Heart left ventricle (tissue), 16 donors: ENCODE data around the gene LRMDA. TPM values are rescaled to one million over a fixed set of nuclear protein-coding genes. Genes with fewer than 3 reads are reported as not detected.

Experiments
- ATAC-seq, 4 donors: fragments of 200-7000 bp; cut with Tn5 transposase; one replicate each; pipeline ENCODE4 v1.9.1; 2020 to 2022; ENCODE audit warnings: moderate library complexity in 4 of 4, mild to moderate bottlenecking in 3 of 4, moderate number of reproducible peaks in 1 of 4
- DNase-seq, 5 donors: peaks; one replicate each; pipeline ENCODE4 v3.0.0-alpha.2; 2020
- H3K27ac ChIP-seq, 12 donors: fragments of 200-600 bp; sonication (generic) in 4 of 12; one replicate each; pipeline versions ENCODE4 v1.5.0 to v1.8.0; 2016 to 2022; ENCODE audit warnings: mild to moderate bottlenecking in 2 of 12
- H3K27me3 ChIP-seq, 9 donors: fragments of 200-600 bp; sonication (generic) in 2 of 9; one replicate each; pipeline versions ENCODE4 v1.5.1 to v1.8.0; 2016 to 2022; ENCODE audit warnings: mild to moderate bottlenecking in 3 of 9
- H3K36me3 ChIP-seq, 9 donors: fragments of 200-600 bp; sonication (generic) in 2 of 9; one replicate each; pipeline versions ENCODE4 v1.5.0 to v1.8.0; 2018 to 2022; ENCODE audit warnings: mild to moderate bottlenecking in 2 of 9
- H3K4me1 ChIP-seq, 12 donors: fragments of 200-600 bp; sonication (generic) in 4 of 12; one replicate each; pipeline versions ENCODE4 v1.5.0 to v1.8.0; 2016 to 2022; ENCODE audit warnings: mild to moderate bottlenecking in 3 of 12
- H3K4me3 ChIP-seq, 12 donors: fragments of 200-600 bp; sonication (generic) in 4 of 12; one replicate each; pipeline versions ENCODE4 v1.5.0 to v1.8.0; 2017 to 2022; ENCODE audit warnings: mild to moderate bottlenecking in 9 of 12, moderate library complexity in 4 of 12
- H3K9me3 ChIP-seq, 12 donors: fragments of 200-600 bp; sonication (generic) in 4 of 12; one replicate each; pipeline versions ENCODE4 v1.5.0 to v1.8.0; 2016 to 2022; ENCODE audit warnings: mild to moderate bottlenecking in 1 of 12
- POLR2A ChIP-seq, 2 donors: fragments of 450-650 bp; IDR thresholded peaks; one replicate each; pipeline ENCODE4 v1.6.1; 2017; ENCODE audit warnings: antibody characterized with exemption in 2 of 2, mild to moderate bottlenecking in 2 of 2, moderate library complexity in 2 of 2
- WGBS, 4 donors: extraction: QIAGEN DNeasy Blood & Tissue Kit in 2 of 4; methylation state at CpG; one replicate each; pipeline versions ENCODE4 v1.1.5 to v1.1.7; 2013 to 2018; 5-methylcytosine and 5-hydroxymethylcytosine counted together
- intact Hi-C, 10 donors: fragments of 100-400 bp; cut with DNase I; formaldehyde crosslinking; loops; one replicate each; pipeline versions ENCODE4 v1.11.1 to v1.14.2; 2022
- polyA plus RNA-seq, 2 donors: library from polyadenylated mRNA; stranded (reverse); fragments of 200-250 nt; gene quantifications; one replicate each; pipeline ENCODE4 v1.2.3, GENCODE V29; 2013
- total RNA-seq, 9 donors: library from RNA; depleted of rRNA in 2 of 9; stranded (reverse); fragments of >200 nt in 2 of 9; fragmentation: NEBNext Ultra II Directional in 3 of 9; extraction: Animal tissue kit (Norgen Biotek cat#: 25700) in 3 of 9; gene quantifications; one replicate each; pipeline versions ENCODE4 v1.1.0 to v1.2.4, GENCODE V29; 2016 to 2023
- TF ChIP-seq, protein P1 (sequence below), 12 donors: fragments of 200-600 bp; sonication (generic) in 4 of 12; IDR thresholded peaks; one replicate each; pipeline versions ENCODE4 v1.5.0 to v1.8.0; 2018 to 2022; ENCODE audit warnings: antibody characterized with exemption in 12 of 12, mild to moderate bottlenecking in 5 of 12
- donor health status: ischemic (EF 13 %, LVEDD 7.1; RV severe dilation, severe dysfunction).
- donor health status: healthy with polysubstance abuse.
- donor health status: DM: no; HTN: yes; CAD: no.
- donor health status: DM: no; HTN: no; CAD: no.
- donor health status: ischemic (EF 25% LVEDD 6.9; RV normal size, moderate dysfunction).
- donor health status: ischemic (EF 25% LVEDD 5.7; RV mildly dilated, moderate dysfunction).
- donor health status: healthy.
- donor health status: DM: yes; HTN: yes; CAD: no.
- donor health status: ischemic (EF 35%, LVEDD 5.7; RV mildly dilated, moderate dysfunction).
- donor health status: nonischemic (EF 11% LVEDD 7.7; RV severe dilation, severe dysfunction).
- donor health status: DM: yes; HTN: yes; CAD: no.
- donor health status: PGD.
- donor health status: ischemic (EF 29% LVEDD 5.4; RV normal size, mild dysfunction).
- donor health status: nonischemic (EF 23%, LVEDD 6.1; RV moderate dilation, normal function).

LRMDA gene
- total and polyA plus RNA-seq, 11 donors: 2.4 to 34.4 (median 14.9) TPM

DNA sequence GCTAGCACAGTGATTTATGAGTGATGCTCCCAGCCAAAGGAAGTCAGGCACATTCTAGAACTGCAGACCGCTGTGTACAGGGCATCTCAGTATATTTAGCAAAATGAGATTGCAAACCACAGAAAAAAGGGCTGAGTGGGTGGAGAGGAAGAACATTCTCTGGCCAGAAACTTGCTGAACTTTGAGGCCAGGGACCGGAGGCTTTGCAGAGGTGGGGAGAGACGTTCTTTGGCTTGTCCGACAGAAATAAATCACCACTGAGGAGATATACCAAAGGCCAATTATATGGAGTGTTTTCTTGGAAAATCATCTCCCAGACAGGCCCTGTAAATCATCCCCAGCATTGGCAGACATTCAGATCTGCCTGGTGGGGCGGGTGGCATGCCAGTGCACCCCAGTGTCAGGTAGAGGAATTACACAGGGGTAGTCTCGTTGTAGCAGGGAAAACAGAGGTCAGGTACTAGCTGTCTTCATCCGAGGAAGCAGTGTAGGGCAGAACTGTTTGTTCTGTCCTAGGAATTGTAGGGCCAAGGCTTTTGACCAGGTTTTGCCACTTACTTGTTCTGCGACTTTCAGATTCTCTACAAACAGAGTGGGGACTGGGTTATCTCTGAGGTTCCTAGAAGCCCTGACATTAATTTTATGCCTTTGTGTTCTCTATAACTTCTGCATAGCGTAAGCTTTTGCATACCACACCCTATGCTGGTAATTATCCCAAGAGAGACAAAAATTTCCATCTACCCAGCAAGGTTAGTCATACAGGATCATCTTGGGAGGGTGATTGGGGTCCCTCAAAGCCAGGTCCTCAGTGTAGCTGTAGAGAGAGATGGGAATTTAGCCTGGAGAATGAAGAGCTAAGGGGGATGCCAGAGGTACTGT lies 655.6 kb downstream of the LRMDA start:
- no peak for TF ChIP-seq POLR2A (IDR thresholded peaks at IDR 0.05)
- TF ChIP-seq, protein P1, sequence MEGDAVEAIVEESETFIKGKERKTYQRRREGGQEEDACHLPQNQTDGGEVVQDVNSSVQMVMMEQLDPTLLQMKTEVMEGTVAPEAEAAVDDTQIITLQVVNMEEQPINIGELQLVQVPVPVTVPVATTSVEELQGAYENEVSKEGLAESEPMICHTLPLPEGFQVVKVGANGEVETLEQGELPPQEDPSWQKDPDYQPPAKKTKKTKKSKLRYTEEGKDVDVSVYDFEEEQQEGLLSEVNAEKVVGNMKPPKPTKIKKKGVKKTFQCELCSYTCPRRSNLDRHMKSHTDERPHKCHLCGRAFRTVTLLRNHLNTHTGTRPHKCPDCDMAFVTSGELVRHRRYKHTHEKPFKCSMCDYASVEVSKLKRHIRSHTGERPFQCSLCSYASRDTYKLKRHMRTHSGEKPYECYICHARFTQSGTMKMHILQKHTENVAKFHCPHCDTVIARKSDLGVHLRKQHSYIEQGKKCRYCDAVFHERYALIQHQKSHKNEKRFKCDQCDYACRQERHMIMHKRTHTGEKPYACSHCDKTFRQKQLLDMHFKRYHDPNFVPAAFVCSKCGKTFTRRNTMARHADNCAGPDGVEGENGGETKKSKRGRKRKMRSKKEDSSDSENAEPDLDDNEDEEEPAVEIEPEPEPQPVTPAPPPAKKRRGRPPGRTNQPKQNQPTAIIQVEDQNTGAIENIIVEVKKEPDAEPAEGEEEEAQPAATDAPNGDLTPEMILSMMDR (IDR thresholded peaks at IDR 0.05): peak in 5 of 12 donors; percentile 8 to 38 (median 16)
- ATAC-seq (peak; percentile 52 to 69 (median 59)), DNase-seq (peak in 2 of 5 donors; percentile 22 to 23)
- Histone ChIP-seq H3K27ac (peak overlapping the region in 3 of 12 donors; percentile 17 to 44 (median 34)), H3K9me3 (peaks cover 0 to 4% (median 0%) of the 10 kb centered on the region in 12 donors), H3K4me3 (no peak overlapping the region), H3K36me3 (no peaks in the 10 kb centered on the region), H3K27me3 (no peaks in the 10 kb centered on the region), H3K4me1 (peaks cover 0 to 9% (median 0%) of the 10 kb centered on the region in 12 donors)
- WGBS, 4 donors: 64 to 75% (median 69%) methylated on average over 9 of the region's 9 CpGs
- intact Hi-C loops: no loop called here

DNA sequence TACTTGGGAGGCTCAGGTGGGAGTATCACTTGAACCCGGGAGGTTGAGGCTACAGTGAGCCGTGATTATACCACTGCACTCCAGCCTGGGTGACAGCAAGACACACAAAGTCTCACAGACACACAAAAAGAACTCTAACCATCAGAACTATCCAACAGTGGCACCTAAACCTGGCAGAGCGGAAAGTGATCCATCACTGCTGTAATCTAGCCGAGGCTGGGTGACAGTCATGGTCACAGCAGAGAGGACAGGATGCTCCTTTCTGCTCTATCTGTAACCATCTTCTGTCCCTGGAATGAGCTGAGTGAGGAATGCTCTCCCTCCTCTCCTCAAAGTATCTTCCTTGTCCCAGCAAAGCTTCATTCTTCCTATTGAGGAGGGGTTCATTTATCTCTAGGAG lies 656.6 kb downstream of the LRMDA start:
- Histone ChIP-seq H3K36me3 (no peaks in the 10 kb centered on the region), H3K4me1 (peaks cover 0 to 9% (median 0%) of the 10 kb centered on the region in 12 donors), H3K9me3 (peaks cover 0 to 4% (median 0%) of the 10 kb centered on the region in 12 donors), H3K27ac (no peak overlapping the region), H3K4me3 (no peak overlapping the region), H3K27me3 (no peaks in the 10 kb centered on the region)
- ATAC-seq (no peak), DNase-seq (no peak)
- no peak for TF ChIP-seq POLR2A (IDR thresholded peaks at IDR 0.05)
- TF ChIP-seq, protein P1 (IDR thresholded peaks at IDR 0.05): no peak
- WGBS, 4 donors: 92 to 95% (median 93%) methylated on average over 4 of the region's 4 CpGs
- intact Hi-C loops: no loop called here

DNA sequence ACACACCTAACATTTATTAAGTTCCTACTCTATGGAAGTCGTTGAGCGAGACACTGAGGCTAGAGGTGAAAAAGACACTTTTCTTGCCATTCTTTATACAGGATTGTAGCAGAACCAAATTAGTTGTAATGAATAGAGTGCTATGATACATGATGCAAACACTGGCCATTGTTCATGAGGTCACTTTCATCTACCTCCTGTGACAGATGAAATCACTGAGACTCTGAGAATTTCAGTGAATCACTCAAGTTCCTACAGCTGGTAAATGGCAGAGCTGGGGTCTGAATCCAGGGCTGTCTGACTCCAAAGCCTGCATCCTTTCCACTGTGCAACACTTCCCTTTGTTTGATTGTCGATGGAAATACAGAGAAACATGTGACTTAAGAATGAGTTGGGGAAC lies 657.6 kb downstream of the LRMDA start:
- H3K27me3 ChIP-seq: no peaks in the 10 kb centered on the region
- 90 to 95% (median 93%) methylated on average over 3 of the region's 3 CpGs for WGBS, 4 donors
- ATAC-seq (no peak), DNase-seq (no peak)
- H3K36me3 ChIP-seq: no peaks in the 10 kb centered on the region
- peaks cover 0 to 4% (median 0%) of the 10 kb centered on the region in 12 donors for H3K9me3 ChIP-seq
- no peak overlapping the region for H3K27ac ChIP-seq
- H3K4me3 ChIP-seq: no peak overlapping the region
- peaks cover 0 to 9% (median 0%) of the 10 kb centered on the region in 12 donors for H3K4me1 ChIP-seq
- TF ChIP-seq, protein P1 (IDR thresholded peaks at IDR 0.05): no peak
- no peak for TF ChIP-seq POLR2A (IDR thresholded peaks at IDR 0.05)
- intact Hi-C loops: no loop called here

DNA sequence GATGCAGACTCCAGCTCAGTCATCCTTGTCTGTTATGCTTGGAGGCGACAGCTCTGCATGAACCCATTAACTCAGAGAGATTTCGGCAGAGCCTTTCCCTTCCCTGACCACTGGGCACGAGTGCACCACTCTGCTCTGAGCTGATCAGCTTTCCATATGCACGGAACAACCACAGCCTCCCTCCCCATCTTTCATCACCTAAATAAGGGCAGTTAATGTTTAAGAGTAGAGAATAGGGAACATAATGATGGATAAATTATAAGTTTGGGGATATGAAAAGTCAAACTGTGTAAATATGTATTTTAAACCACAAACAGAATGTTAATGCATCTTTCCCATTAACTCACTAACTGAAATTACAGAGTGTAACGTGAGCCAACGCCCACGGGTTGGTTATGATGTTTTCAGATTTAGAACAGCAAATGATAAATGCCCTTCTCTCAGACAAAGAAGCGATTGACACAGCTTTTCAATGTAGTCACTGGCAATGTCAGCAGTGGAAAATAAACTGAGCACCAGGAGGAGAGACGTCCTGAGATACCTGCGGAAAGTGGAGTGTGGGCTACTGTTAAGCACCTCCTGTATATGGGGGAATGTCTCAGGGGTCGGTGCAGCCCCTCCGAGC lies 658.2 kb downstream of the LRMDA start:
- intact Hi-C loops: no loop called here
- H3K4me3 ChIP-seq: no peak overlapping the region
- 87 to 89% (median 87%) methylated on average over 12 of the region's 12 CpGs for WGBS, 4 donors
- no peaks in the 10 kb centered on the region for H3K36me3 ChIP-seq
- ATAC-seq (no peak), DNase-seq (no peak)
- peaks cover 0 to 4% (median 0%) of the 10 kb centered on the region in 12 donors for H3K9me3 ChIP-seq
- H3K27ac ChIP-seq: no peak overlapping the region
- H3K4me1 ChIP-seq: peaks cover 0 to 9% (median 0%) of the 10 kb centered on the region in 12 donors
- H3K27me3 ChIP-seq: no peaks in the 10 kb centered on the region
- no peak for TF ChIP-seq POLR2A (IDR thresholded peaks at IDR 0.05)
- TF ChIP-seq, protein P1 (IDR thresholded peaks at IDR 0.05): no peak
